ENCODE measurements around the gene EIF4G3. TPM values are rescaled to one million over a fixed set of nuclear protein-coding genes. Genes with fewer than 3 reads are reported as not detected.

The EIF4G3 gene
- total and polyA plus RNA-seq, 10 of the 15 experiments (the other 5 are each of a cell fraction or from before 2014, with no cell fraction given) = 7.4 to 45.1 (median 29.1) TPM

- TF ChIP-seq REST (IDR thresholded peaks at IDR 0.05; ENCODE audit: low read depth, low read length) = no peak
- TF ChIP-seq RELA (IDR thresholded peaks at IDR 0.05; ENCODE audit: borderline replicate concordance, partially characterized antibody) = no peak
- TF ChIP-seq HCFC1 (IDR thresholded peaks at IDR 0.05; ENCODE audit: low read length) = no peak
- TF ChIP-seq, protein P1, sequence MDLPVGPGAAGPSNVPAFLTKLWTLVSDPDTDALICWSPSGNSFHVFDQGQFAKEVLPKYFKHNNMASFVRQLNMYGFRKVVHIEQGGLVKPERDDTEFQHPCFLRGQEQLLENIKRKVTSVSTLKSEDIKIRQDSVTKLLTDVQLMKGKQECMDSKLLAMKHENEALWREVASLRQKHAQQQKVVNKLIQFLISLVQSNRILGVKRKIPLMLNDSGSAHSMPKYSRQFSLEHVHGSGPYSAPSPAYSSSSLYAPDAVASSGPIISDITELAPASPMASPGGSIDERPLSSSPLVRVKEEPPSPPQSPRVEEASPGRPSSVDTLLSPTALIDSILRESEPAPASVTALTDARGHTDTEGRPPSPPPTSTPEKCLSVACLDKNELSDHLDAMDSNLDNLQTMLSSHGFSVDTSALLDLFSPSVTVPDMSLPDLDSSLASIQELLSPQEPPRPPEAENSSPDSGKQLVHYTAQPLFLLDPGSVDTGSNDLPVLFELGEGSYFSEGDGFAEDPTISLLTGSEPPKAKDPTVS (IDR thresholded peaks at IDR 0.05; ENCODE audit: low read depth, low read length) = no peak
- no peak for TF ChIP-seq SREBF1 (IDR thresholded peaks at IDR 0.05; ENCODE audit: low read length)
- TF ChIP-seq BCL11A (IDR thresholded peaks at IDR 0.05; ENCODE audit: low read depth, low read length) = no peak
- no peak for TF ChIP-seq IRF5 (IDR thresholded peaks at IDR 0.05; ENCODE audit: borderline replicate concordance)
- no peak for TF ChIP-seq CBX3 (IDR thresholded peaks at IDR 0.05; ENCODE audit: borderline replicate concordance, low read depth)
Measured at GRCh38 chr1:20993716-20994575, 182.8 kb downstream of the EIF4G3 start (continued).

Data from GM12878 (cell line).